ENCODE measurements around the gene DLX1.

DNA sequence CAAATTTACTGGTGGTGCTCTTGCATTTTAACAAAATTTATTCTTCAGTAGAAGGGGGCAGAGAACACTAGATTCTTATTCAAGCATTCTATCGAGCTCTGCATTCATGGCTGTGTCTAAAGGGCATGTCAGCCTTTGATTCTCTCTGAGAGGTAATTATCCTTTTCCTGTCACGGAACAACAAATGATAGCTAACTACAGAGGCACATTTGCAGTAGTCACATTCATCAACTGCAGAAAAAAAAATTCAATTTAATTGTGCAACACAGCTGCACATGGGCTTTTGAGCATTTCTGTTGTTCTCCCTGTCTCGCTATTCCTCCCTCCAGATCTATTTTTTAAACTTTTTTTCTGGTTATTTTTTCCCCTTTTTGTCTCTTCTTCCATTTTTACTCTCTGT is 13.0 kb upstream of the DLX1 start:
- TF ChIP-seq, protein P1, sequence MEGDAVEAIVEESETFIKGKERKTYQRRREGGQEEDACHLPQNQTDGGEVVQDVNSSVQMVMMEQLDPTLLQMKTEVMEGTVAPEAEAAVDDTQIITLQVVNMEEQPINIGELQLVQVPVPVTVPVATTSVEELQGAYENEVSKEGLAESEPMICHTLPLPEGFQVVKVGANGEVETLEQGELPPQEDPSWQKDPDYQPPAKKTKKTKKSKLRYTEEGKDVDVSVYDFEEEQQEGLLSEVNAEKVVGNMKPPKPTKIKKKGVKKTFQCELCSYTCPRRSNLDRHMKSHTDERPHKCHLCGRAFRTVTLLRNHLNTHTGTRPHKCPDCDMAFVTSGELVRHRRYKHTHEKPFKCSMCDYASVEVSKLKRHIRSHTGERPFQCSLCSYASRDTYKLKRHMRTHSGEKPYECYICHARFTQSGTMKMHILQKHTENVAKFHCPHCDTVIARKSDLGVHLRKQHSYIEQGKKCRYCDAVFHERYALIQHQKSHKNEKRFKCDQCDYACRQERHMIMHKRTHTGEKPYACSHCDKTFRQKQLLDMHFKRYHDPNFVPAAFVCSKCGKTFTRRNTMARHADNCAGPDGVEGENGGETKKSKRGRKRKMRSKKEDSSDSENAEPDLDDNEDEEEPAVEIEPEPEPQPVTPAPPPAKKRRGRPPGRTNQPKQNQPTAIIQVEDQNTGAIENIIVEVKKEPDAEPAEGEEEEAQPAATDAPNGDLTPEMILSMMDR (IDR thresholded peaks at IDR 0.05), result no peak
- TF ChIP-seq POLR2A (IDR thresholded peaks at IDR 0.05), result no peak
- no peak for TF ChIP-seq POLR2AphosphoS5 (IDR thresholded peaks at IDR 0.05)

Data from breast epithelium (tissue), 3 donors.